ENCODE measurements around the gene BCL2L11. TPM values are rescaled to one million over a fixed set of nuclear protein-coding genes. Genes with fewer than 3 reads are reported as not detected.

BCL2L11 gene
- total and polyA plus RNA-seq, 9 of the 15 experiments (the other 6 are each of a cell fraction or from before 2014, with no cell fraction given): 2.2 to 18.8 (median 5.0) TPM

GRCh38 chr2:111135910-111136297, 15.2 kb downstream of the BCL2L11 start:
- Histone ChIP-seq H2AFZ (ENCODE audit: low read depth, low read length) (no peak overlapping the region), H3K9ac (ENCODE audit: insufficient read depth in 1 of 2, low read depth in 2 of 2, low read length in 2 of 2) (peak overlapping the region in 1 of 2 experiments; percentile 65; a peak in 1 of 4 replicates), H3K9me3 (replicated peaks; ENCODE audit: control insufficient read depth, insufficient read depth, low read depth, low read length) (no peaks in the 10 kb centered on the region), H3K4me1 (replicated peaks in 1 of 2; ENCODE audit: control insufficient read depth in 2 of 2, insufficient read depth in 2 of 2, low read length in 2 of 2) (peaks cover 0 to 6% of the 10 kb centered on the region in 2 experiments; a peak in 2 of 5 replicates), H3K27ac (ENCODE audit: extremely low read depth, low read depth, low read length) (no peak overlapping the region), H3K4me2 (ENCODE audit: insufficient read depth, low read length) (no peak overlapping the region), H3K36me3 (ENCODE audit: control insufficient read depth, insufficient read depth, low read length) (peaks cover 77% of the 10 kb centered on the region; the same call in 2 of the 3 replicates), H3K79me2 (ENCODE audit: control insufficient read depth, insufficient read depth, low read length) (peaks cover 66% of the 10 kb centered on the region), H3K4me3 (no peak overlapping the region), H4K20me1 (replicated peaks; ENCODE audit: control insufficient read depth, insufficient read depth, low read length) (no peaks in the 10 kb centered on the region; the same call in 1 of the 2 replicates), H3K9me1 (ENCODE audit: control insufficient read depth, insufficient read depth, low read length) (no peaks in the 10 kb centered on the region), H3K27me3 (ENCODE audit: control insufficient read depth in 2 of 2, insufficient read depth in 2 of 2, low read length in 2 of 2) (no peaks in the 10 kb centered on the region)
- in situ Hi-C loops (cut with MboI) (no loop called here), intact Hi-C loops (cut with micrococcal nuclease) (no loop called here)
- 79% methylated on average over 9 of the region's 9 CpGs for WGBS (ENCODE audit: insufficient coverage, low coverage, missing lambda C conversion rate)
- TF ChIP-seq CTCF (IDR thresholded peaks at IDR 0.05 in 2 of 3, conservative IDR thresholded peaks at IDR 0.05 in 1 of 3; ENCODE audit: insufficient read depth in 2 of 3, low read depth in 1 of 3, low read length in 3 of 3) (peak; percentile 13 to 26 (median 21); a peak in 1 of 6 replicates), RAD21 (CRISPR knock-in tag; conservative IDR thresholded peaks at IDR 0.05 in 1 of 2, IDR thresholded peaks at IDR 0.05 in 1 of 2) (peak in 1 of 2 experiments; percentile 30; a peak in 2 of 4 replicates), SMARCB1 (IDR thresholded peaks at IDR 0.05; ENCODE audit: insufficient read length, low read depth) (no peak), ZNF175 (CRISPR knock-in tag; IDR thresholded peaks at IDR 0.05; ENCODE audit: low read depth) (no peak)
- DNase-seq (ENCODE audit: extremely low read depth in 1 of 4, low spot score in 3 of 4) (peak; percentile 13 to 26 (median 24)), FAIRE-seq (no peak), ATAC-seq (peak; percentile 72)
- ChIA-PET CTCF (ENCODE audit: low intra/inter-chr PET ratio) (no interaction called here), POLR2A (interaction anchor here (0.7 kb wide), 1 partner anchor 68 kb away, joined by 3 read pairs; no protein-coding TSS in a partner anchor)
- no TSS peak for BruUV-seq (replicated peaks)
